Measurements from ENCODE around the gene BNC2.

DNA sequence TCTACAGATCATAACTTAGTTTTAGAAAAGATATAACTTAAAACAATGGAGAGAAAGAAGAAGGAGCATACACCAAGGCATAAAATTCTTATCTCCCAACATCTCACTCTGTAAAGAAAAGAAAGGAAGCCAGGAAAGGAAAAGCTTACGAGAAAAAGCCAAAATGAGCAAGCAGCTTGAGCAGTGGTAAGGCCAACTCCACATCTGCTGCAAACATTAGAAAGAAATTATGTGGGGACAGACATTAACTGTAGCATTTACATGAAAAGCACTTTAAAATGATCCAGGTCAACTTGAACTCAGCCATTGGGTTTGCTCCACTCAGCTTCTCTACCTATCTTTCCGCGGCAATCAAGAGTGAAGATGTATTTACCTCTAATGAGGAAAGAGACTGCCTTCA, 176.9 kb downstream of the BNC2 start:
- TF ChIP-seq FOXK2 (IDR thresholded peaks at IDR 0.05): no peak
- no peak for TF ChIP-seq TARDBP (IDR thresholded peaks at IDR 0.05)
- TF ChIP-seq ZNF384 (IDR thresholded peaks at IDR 0.05): no peak
- TF ChIP-seq FOXM1 (IDR thresholded peaks at IDR 0.05; ENCODE audit: borderline replicate concordance): no peak
- no peak for TF ChIP-seq NFRKB (IDR thresholded peaks at IDR 0.05)
- TF ChIP-seq CTBP1 (IDR thresholded peaks at IDR 0.05; ENCODE audit: borderline replicate concordance): no peak
- TF ChIP-seq SUZ12 (IDR thresholded peaks at IDR 0.05): no peak
- no peak for TF ChIP-seq LEF1 (IDR thresholded peaks at IDR 0.05; ENCODE audit: borderline replicate concordance)
- TF ChIP-seq, protein P1, sequence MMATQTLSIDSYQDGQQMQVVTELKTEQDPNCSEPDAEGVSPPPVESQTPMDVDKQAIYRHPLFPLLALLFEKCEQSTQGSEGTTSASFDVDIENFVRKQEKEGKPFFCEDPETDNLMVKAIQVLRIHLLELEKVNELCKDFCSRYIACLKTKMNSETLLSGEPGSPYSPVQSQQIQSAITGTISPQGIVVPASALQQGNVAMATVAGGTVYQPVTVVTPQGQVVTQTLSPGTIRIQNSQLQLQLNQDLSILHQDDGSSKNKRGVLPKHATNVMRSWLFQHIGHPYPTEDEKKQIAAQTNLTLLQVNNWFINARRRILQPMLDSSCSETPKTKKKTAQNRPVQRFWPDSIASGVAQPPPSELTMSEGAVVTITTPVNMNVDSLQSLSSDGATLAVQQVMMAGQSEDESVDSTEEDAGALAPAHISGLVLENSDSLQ (IDR thresholded peaks at IDR 0.05): no peak
- no peak for TF ChIP-seq ARNT (IDR thresholded peaks at IDR 0.05)
